HK-2 (cell line): ENCODE data around the gene IL19.

Source experiments
- DNase-seq: peaks from one replicate; pipeline ENCODE4 v3.0.0-alpha.2; 2018; ENCODE audit not compliant: unreplicated experiment

Gene IL19

GRCh38 chr1:206770531-206771337 is at the start of gene IL19:
IL19 (plus strand) TSS chr1:206770773; CDS start chr1:206836663, 65,890 bp downstream.
- no peak for DNase-seq

- no peak for DNase-seq
Measured at GRCh38 chr1:206721454-206721853, 49.1 kb upstream of the IL19 start.

GRCh38 chr1:206722751-206723461 is 47.7 kb upstream of the IL19 start:
- no peak for DNase-seq

GRCh38 chr1:206723462-206723804 is 47.1 kb upstream of the IL19 start:
- DNase-seq = no peak

- peak; percentile 84 for DNase-seq
Measured at GRCh38 chr1:206723805-206724472, 46.6 kb upstream of the IL19 start.

GRCh38 chr1:206725109-206725963 is 45.2 kb upstream of the IL19 start:
- DNase-seq = peak; percentile 53

- no peak for DNase-seq
Measured at GRCh38 chr1:206727981-206728696, 42.4 kb upstream of the IL19 start.

GRCh38 chr1:206728697-206728987 is 41.9 kb upstream of the IL19 start:
- no peak for DNase-seq

- DNase-seq = no peak
Measured at GRCh38 chr1:206729050-206729449, 41.5 kb upstream of the IL19 start.

- DNase-seq = no peak
Measured at GRCh38 chr1:206729507-206729906, 41.1 kb upstream of the IL19 start.

- DNase-seq = no peak
Measured at GRCh38 chr1:206732508-206732907, 38.1 kb upstream of the IL19 start.

- no peak for DNase-seq
Measured at GRCh38 chr1:206732992-206733391, 37.6 kb upstream of the IL19 start.

- DNase-seq = no peak
Measured at GRCh38 chr1:206734499-206735142, 36.0 kb upstream of the IL19 start.

- DNase-seq = no peak
Measured at GRCh38 chr1:206735553-206736031, 35.0 kb upstream of the IL19 start.

GRCh38 chr1:206736878-206737728 is 33.5 kb upstream of the IL19 start:
- no peak for DNase-seq

GRCh38 chr1:206737729-206738201 is 32.8 kb upstream of the IL19 start:
- no peak for DNase-seq

- DNase-seq = no peak
Measured at GRCh38 chr1:206738370-206739366, 31.9 kb upstream of the IL19 start.

GRCh38 chr1:206739411-206740076 is 31.0 kb upstream of the IL19 start:
- no peak for DNase-seq
